Upper lobe of left lung (tissue), 6 donors: Measurements from ENCODE around the gene JUNB. TPM values are rescaled to one million over a fixed set of nuclear protein-coding genes. Genes with fewer than 3 reads are reported as not detected.

Experiments
- ATAC-seq, 2 donors: fragments of 200-7000 bp; cut with Tn5 transposase; one replicate each; pipeline ENCODE4 v1.9.1; 2022; ENCODE audit warnings: mild to moderate bottlenecking in 2 of 2, moderate library complexity in 2 of 2; ENCODE audit not compliant: low FRiP score in 2 of 2
- DNase-seq, 2 donors: peaks; one replicate each; pipeline ENCODE4 v3.0.0-alpha.2; 2019 to 2020
- H3K27ac ChIP-seq, 4 donors: fragments of 200-600 bp; sonication (generic); one replicate each; pipeline ENCODE4 v1.5.1; 2016 to 2019
- H3K27me3 ChIP-seq, 4 donors: fragments of 200-600 bp; sonication (generic); one replicate each; pipeline ENCODE4 v1.5.1; 2017 to 2019
- H3K36me3 ChIP-seq, 4 donors: fragments of 200-600 bp; sonication (generic); one replicate each; pipeline ENCODE4 v1.5.1; 2016 to 2019
- H3K4me1 ChIP-seq, 4 donors: fragments of 200-600 bp; sonication (generic); one replicate each; pipeline ENCODE4 v1.5.1; 2018 to 2019
- H3K4me3 ChIP-seq, 4 donors: fragments of 200-600 bp; sonication (generic); one replicate each; pipeline ENCODE4 v1.5.1; 2017 to 2019; ENCODE audit warnings: mild to moderate bottlenecking in 2 of 4, moderate library complexity in 1 of 4
- H3K9me3 ChIP-seq, 4 donors: fragments of 200-600 bp; sonication (generic); one replicate each; pipeline ENCODE4 v1.5.1; 2018 to 2019
- CTCF ChIP-seq, 6 experiments: fragments of 450-650 bp in 4 of 6; fragments of 200-600 bp in 2 of 6; sonication (generic) in 2 of 6; IDR thresholded peaks; one replicate each; pipeline ENCODE4 v1.5.1; 2016 to 2019; ENCODE audit warnings: antibody characterized with exemption in 6 of 6
- EP300 ChIP-seq, 4 donors: sonication (generic); formaldehyde crosslinking; IDR thresholded peaks; one replicate each; pipeline ENCODE4 v1.5.1; 2017; ENCODE audit warnings: antibody characterized with exemption in 4 of 4, control low read depth in 2 of 4
- POLR2A ChIP-seq, 4 donors: fragments of 450-650 bp; IDR thresholded peaks; one replicate each; pipeline ENCODE4 v1.5.1; 2016 to 2017; ENCODE audit warnings: antibody characterized with exemption in 4 of 4, mild to moderate bottlenecking in 2 of 4
- POLR2AphosphoS5 ChIP-seq, 2 donors: sonication (generic); formaldehyde crosslinking; IDR thresholded peaks; one replicate each; pipeline ENCODE4 v1.5.1; 2017; ENCODE audit warnings: antibody characterized with exemption in 2 of 2
- WGBS, 2 donors: methylation state at CpG; one replicate each; pipeline ENCODE4 v1.1.5; 2017 to 2018; 5-methylcytosine and 5-hydroxymethylcytosine counted together
- total RNA-seq, 6 donors: library from RNA; depleted of rRNA in 4 of 6; stranded (reverse); fragments of >200 nt in 4 of 6; gene quantifications; one replicate each; pipeline versions ENCODE4 v1.1.0 to v1.2.1, GENCODE V29; 2016 to 2021
- donor health status: DM: no; HTN: no; CAD: no; lungs with moderate emphysema.
- donor health status: DM: no; HTN: yes; CAD: no; lungs with severe emphysema.

Gene JUNB
- total RNA-seq, 6 donors from 2014 or later: 127 to 422 (median 354) TPM

- Histone ChIP-seq H3K4me1 (peaks cover 74 to 85% (median 76%) of the 10 kb centered on the region in 4 donors), H3K4me3 (peak overlapping the region; percentile 18 to 52 (median 45)), H3K9me3 (no peaks in the 10 kb centered on the region), H3K27me3 (no peaks in the 10 kb centered on the region), H3K27ac (peak overlapping the region; percentile 96 to 100 (median 98)), H3K36me3 (no peaks in the 10 kb centered on the region)
- 0 to 1% methylated on average over 10 to 60 of the region's 88 CpGs for WGBS, 2 donors
- TF ChIP-seq POLR2AphosphoS5 (IDR thresholded peaks at IDR 0.05) (peak; percentile 89 to 97), EP300 (IDR thresholded peaks at IDR 0.05) (peak; percentile 92 to 97 (median 94)), POLR2A (IDR thresholded peaks at IDR 0.05) (peak in 2 of 4 donors; percentile 37 to 87), CTCF (IDR thresholded peaks at IDR 0.05) (peak in 4 of 6 experiments; percentile 16 to 54 (median 37))
- DNase-seq (peak; percentile 85 to 99), ATAC-seq (peak; percentile 42 to 76)
Measured at GRCh38 chr19:12782424-12783290, 8.6 kb upstream of the JUNB start.

- ATAC-seq: peak in 1 of 2 donors; percentile 0
- WGBS, 2 donors: 8 to 9% methylated on average over 6 to 15 of the region's 16 CpGs
- H3K27me3 ChIP-seq: no peaks in the 10 kb centered on the region
- no peak for TF ChIP-seq EP300 (IDR thresholded peaks at IDR 0.05)
- TF ChIP-seq POLR2A (IDR thresholded peaks at IDR 0.05): no peak
- TF ChIP-seq POLR2AphosphoS5 (IDR thresholded peaks at IDR 0.05): no peak
- TF ChIP-seq CTCF (IDR thresholded peaks at IDR 0.05): peak in 2 of 6 experiments; percentile 6 to 12
- H3K4me3 ChIP-seq: peak overlapping the region; percentile 18 to 52 (median 45)
- H3K9me3 ChIP-seq: no peaks in the 10 kb centered on the region
- H3K4me1 ChIP-seq: peaks cover 77 to 86% (median 80%) of the 10 kb centered on the region in 4 donors
- H3K36me3 ChIP-seq: no peaks in the 10 kb centered on the region
- DNase-seq: no peak
- H3K27ac ChIP-seq: peak overlapping the region; percentile 96 to 100 (median 98)
Measured at GRCh38 chr19:12783291-12783848, 7.9 kb upstream of the JUNB start.

GRCh38 chr19:12783849-12784393 is 7.4 kb upstream of the JUNB start:
- H3K4me3 ChIP-seq: peak overlapping the region in 2 of 4 donors; percentile 44 to 46
- peak; percentile 90 for DNase-seq
- 19 to 33% methylated on average over 4 to 13 of the region's 19 CpGs for WGBS, 2 donors
- H3K27ac ChIP-seq: peak overlapping the region; percentile 96 to 100 (median 98)
- TF ChIP-seq POLR2AphosphoS5 (IDR thresholded peaks at IDR 0.05) (peak; percentile 76 to 84), EP300 (IDR thresholded peaks at IDR 0.05) (peak in 3 of 4 donors; percentile 39 to 84 (median 69)), POLR2A (IDR thresholded peaks at IDR 0.05) (peak in 1 of 4 donors; percentile 42), CTCF (IDR thresholded peaks at IDR 0.05) (no peak)
- no peaks in the 10 kb centered on the region for H3K9me3 ChIP-seq
- ATAC-seq: peak; percentile 1 to 16
- no peaks in the 10 kb centered on the region for H3K36me3 ChIP-seq
- peaks cover 77 to 86% (median 80%) of the 10 kb centered on the region in 4 donors for H3K4me1 ChIP-seq
- H3K27me3 ChIP-seq: no peaks in the 10 kb centered on the region

GRCh38 chr19:12784394-12784870 is 6.9 kb upstream of the JUNB start:
- 54 to 63% methylated on average over 10 of the region's 10 CpGs for WGBS, 2 donors
- Histone ChIP-seq H3K4me3 (peak overlapping the region in 1 of 4 donors; percentile 46), H3K4me1 (peaks cover 77 to 86% (median 79%) of the 10 kb centered on the region in 4 donors), H3K36me3 (no peaks in the 10 kb centered on the region), H3K27ac (peak overlapping the region; percentile 96 to 100 (median 98)), H3K9me3 (no peaks in the 10 kb centered on the region), H3K27me3 (no peaks in the 10 kb centered on the region)
- DNase-seq: no peak
- TF ChIP-seq EP300 (IDR thresholded peaks at IDR 0.05) (no peak), POLR2A (IDR thresholded peaks at IDR 0.05) (no peak), CTCF (IDR thresholded peaks at IDR 0.05) (no peak), POLR2AphosphoS5 (IDR thresholded peaks at IDR 0.05) (no peak)
- ATAC-seq: no peak
